Measurements from ENCODE around the gene DCP1A. TPM values are rescaled to one million over a fixed set of nuclear protein-coding genes. Genes with fewer than 3 reads are reported as not detected.

Gene DCP1A
- total RNA-seq, 1 donor from 2014 or later: 41.6 TPM

DNA sequence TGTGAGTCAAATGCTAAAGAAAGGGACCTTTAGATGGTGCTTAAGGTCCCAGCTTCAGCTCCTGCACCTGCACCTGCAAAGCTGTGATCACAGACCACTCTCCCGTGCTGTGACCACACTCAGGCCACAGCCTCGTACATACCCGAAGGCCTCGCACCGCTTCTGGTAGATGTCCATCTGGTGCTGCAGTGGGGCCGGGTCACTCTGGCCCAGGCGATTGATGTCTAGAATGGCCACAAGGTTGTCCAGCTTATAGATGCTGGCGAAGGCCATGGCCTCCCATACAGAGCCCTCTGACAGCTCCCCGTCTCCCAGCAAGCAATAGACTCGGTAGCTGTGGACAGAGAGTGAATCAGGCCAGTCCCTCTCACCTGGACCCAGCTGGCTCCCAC is 112.5 kb downstream of the DCP1A start:
- H3K27me3 Mint-ChIP-seq (ENCODE audit: unreplicated experiment): peaks cover 6% of the 10 kb centered on the region
- peaks cover 12% of the 10 kb centered on the region for H3K9me3 Mint-ChIP-seq (ENCODE audit: unreplicated experiment)
- peaks cover 2% of the 10 kb centered on the region for H3K4me1 Mint-ChIP-seq (ENCODE audit: low read depth, unreplicated experiment)

DNA sequence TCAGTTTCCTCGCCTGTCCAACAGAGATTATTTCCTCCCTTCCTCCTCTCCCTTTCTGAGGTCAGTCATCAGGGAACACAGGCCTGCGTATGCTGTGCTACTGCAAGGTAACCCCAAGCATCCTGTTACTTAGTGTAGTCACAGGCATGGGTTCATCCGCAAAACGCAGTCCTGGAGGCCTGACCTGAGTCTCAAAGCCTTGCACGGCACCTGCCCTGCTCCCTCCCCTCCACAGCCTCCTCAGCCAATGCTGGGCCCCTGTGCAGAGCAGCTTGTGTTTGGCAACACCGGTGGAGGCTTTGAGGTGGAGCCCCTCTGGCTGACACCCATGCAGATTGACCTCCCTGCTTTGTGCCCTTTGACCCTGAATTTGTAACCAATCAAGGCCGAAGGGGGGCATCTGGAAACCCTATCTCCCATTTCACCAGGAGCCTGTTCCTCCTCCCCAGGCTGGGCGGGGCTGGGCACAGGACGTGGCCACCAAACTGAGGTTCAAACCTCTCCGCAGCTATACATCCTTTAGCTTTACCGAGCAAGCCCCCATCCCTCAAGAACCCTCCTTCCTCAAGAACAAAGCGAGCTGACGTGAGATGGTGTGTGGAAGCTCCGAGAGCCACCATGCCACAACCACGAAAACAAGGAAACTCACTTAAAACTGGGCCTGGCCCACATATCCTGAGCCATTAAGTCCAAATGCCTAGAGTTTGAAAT is 113.1 kb downstream of the DCP1A start:
- no peak for DNase-seq
- peaks cover 3% of the 10 kb centered on the region for H3K36me3 Mint-ChIP-seq (ENCODE audit: unreplicated experiment)
- peaks cover 2% of the 10 kb centered on the region for H3K4me1 Mint-ChIP-seq (ENCODE audit: low read depth, unreplicated experiment)
- peaks cover 12% of the 10 kb centered on the region for H3K9me3 Mint-ChIP-seq (ENCODE audit: unreplicated experiment)
- peak overlapping the region; percentile 38 for H3K27ac Mint-ChIP-seq (ENCODE audit: unreplicated experiment)
- peaks cover 6% of the 10 kb centered on the region for H3K27me3 Mint-ChIP-seq (ENCODE audit: unreplicated experiment)
- no peak overlapping the region for H3K4me3 Mint-ChIP-seq (ENCODE audit: unreplicated experiment)
- TF ChIP-seq, protein P1, sequence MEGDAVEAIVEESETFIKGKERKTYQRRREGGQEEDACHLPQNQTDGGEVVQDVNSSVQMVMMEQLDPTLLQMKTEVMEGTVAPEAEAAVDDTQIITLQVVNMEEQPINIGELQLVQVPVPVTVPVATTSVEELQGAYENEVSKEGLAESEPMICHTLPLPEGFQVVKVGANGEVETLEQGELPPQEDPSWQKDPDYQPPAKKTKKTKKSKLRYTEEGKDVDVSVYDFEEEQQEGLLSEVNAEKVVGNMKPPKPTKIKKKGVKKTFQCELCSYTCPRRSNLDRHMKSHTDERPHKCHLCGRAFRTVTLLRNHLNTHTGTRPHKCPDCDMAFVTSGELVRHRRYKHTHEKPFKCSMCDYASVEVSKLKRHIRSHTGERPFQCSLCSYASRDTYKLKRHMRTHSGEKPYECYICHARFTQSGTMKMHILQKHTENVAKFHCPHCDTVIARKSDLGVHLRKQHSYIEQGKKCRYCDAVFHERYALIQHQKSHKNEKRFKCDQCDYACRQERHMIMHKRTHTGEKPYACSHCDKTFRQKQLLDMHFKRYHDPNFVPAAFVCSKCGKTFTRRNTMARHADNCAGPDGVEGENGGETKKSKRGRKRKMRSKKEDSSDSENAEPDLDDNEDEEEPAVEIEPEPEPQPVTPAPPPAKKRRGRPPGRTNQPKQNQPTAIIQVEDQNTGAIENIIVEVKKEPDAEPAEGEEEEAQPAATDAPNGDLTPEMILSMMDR (IDR thresholded peaks at IDR 0.05; ENCODE audit: partially characterized antibody, unreplicated experiment): no peak

More for the DNA sequence above, 112.5 kb downstream of the DCP1A start:
- TF ChIP-seq, protein P1 (IDR thresholded peaks at IDR 0.05; ENCODE audit: partially characterized antibody, unreplicated experiment): no peak
- Mint-ChIP-seq H3K36me3 (ENCODE audit: unreplicated experiment) (peaks cover 3% of the 10 kb centered on the region), H3K27ac (ENCODE audit: unreplicated experiment) (no peak overlapping the region), H3K4me3 (ENCODE audit: unreplicated experiment) (no peak overlapping the region)
- no peak for DNase-seq

Other genes with a start within 250 kb of the DCP1A start
- gene RFT1, start 217.1 kb downstream of the DCP1A start, total RNA-seq (ENCODE audit: unreplicated experiment): 10.5 TPM
- 5.4 TPM for gene PRKCD, start 186.3 kb downstream of the DCP1A start, total RNA-seq (ENCODE audit: unreplicated experiment)
- 265 TPM for gene TKT, start 91.5 kb downstream of the DCP1A start, total RNA-seq (ENCODE audit: unreplicated experiment)
- 5.0 TPM for gene CACNA1D, start 147.1 kb upstream of the DCP1A start, total RNA-seq (ENCODE audit: unreplicated experiment)

Data from glutamatergic neuron (in vitro differentiated cells).